GM12874 (cell line): ENCODE data around the gene HERPUD2.

Experiments
- TF ChIP-seq, protein P1 (sequence below): IDR thresholded peaks from 2 replicates; pipeline ENCODE4 v1.5.1; 2011; ENCODE audit warnings: low read depth, mild to moderate bottlenecking, control low read depth, low read length, moderate library complexity; ENCODE audit not compliant: insufficient read depth

HERPUD2 gene

DNA sequence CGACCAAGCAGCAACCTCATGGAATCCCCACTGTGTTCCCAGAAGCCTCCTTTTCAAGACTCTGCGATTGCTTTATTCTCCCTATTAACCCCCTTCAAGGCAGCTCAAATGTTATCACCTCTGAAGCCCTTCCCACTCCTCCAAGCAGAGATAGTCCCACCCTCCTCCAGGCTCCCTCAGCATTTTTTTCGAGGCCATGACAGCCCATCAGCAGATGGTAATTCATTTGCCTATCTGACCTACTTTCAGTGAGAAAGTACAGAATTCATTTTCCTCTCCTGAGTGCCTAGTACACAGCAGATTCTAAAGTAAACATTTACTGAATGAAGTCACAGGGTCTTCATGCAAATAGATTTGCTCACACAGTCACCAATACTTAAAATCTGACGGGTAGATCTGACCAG is 47.8 kb downstream of the HERPUD2 start:
- TF ChIP-seq, protein P1, sequence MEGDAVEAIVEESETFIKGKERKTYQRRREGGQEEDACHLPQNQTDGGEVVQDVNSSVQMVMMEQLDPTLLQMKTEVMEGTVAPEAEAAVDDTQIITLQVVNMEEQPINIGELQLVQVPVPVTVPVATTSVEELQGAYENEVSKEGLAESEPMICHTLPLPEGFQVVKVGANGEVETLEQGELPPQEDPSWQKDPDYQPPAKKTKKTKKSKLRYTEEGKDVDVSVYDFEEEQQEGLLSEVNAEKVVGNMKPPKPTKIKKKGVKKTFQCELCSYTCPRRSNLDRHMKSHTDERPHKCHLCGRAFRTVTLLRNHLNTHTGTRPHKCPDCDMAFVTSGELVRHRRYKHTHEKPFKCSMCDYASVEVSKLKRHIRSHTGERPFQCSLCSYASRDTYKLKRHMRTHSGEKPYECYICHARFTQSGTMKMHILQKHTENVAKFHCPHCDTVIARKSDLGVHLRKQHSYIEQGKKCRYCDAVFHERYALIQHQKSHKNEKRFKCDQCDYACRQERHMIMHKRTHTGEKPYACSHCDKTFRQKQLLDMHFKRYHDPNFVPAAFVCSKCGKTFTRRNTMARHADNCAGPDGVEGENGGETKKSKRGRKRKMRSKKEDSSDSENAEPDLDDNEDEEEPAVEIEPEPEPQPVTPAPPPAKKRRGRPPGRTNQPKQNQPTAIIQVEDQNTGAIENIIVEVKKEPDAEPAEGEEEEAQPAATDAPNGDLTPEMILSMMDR: no peak

GRCh38 chr7:35646289-35647023 is 48.5 kb downstream of the HERPUD2 start:
- TF ChIP-seq, protein P1: no peak

GRCh38 chr7:35645691-35646090 is 49.2 kb downstream of the HERPUD2 start:
- TF ChIP-seq, protein P1: no peak

GRCh38 chr7:35630024-35630972 is 64.6 kb downstream of the HERPUD2 start:
- TF ChIP-seq, protein P1: no peak

DNA sequence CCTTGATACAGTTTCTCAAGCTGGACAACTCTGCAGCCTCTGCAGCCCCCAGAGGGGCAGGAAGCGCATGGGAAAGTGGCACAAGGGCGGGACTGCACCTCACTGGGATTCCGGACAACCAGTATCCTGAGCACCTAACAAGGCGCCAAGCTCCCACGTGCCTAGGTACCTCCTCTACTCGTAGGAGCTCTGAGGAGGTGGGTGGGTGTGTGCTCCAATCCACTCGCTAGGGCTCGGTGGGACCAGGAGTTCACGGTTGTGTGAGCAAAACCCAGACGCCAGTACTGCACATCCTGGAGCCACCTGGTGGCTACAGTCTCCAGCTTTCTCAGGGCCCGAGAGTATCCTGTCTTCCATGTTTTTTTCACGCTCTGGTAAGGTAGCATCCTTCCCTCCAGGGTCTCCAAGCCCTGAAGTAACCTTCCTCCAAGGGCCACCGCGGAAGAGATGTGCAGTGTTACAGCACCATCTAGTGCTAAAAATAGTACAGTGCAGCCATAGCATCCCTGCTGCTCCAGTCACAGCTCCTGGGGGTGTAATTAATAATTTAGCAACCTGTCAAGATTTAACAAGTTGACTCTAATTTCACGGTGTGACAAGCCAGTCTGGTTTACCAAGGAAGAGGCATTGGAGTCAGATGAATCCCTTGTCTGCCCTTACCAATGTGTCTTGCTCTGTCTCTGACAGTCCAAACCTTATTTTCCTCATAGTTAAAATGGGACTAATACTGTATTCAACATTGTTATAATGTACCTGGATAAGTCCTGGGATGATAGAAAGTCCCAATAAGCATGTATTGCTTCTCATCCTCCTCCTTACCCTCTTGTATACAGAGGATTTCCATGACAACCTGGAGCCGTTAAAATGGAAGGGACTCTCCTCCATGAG is 70.4 kb downstream of the HERPUD2 start:
- TF ChIP-seq, protein P1: peak; percentile 77

DNA sequence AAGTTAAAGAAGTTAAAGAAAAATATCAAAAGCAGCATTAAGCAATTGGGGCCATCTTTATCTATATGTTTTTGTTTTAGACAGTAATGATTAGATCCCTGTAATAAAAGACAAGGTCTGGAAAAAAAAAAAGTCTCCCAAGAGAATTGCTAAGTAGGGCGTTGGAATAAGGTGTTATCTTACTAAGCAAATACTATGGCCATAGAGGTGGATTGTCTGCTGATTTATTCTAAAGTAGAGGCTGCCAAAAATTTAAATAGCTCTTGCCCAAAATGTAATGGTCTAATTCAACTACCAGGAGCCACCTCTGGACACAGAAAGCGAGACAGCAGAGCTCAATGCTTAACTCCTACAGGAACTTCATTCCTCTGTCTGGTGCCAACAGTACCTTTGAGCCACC is 71.6 kb downstream of the HERPUD2 start:
- TF ChIP-seq, protein P1: no peak
